Stimulated activated CD4-positive, alpha-beta T cell treated with anti-CD3 and anti-CD28 coated beads, Interleukin-15, amount 100 ng/mL, for 48 hours (primary cell): ENCODE data around the gene NFKBIB.

ENCODE experiments used
- DNase-seq, 2 donors: peaks; one replicate each; pipeline ENCODE4 v3.0.0-alpha.2; 2020; ENCODE audit warnings: low read depth in 2 of 2

NFKBIB gene

GRCh38 chr19:38904581-38905539 lies 5.1 kb downstream of the NFKBIB start:
- no peak for DNase-seq

GRCh38 chr19:38905620-38906019 lies 5.9 kb downstream of the NFKBIB start:
- no peak for DNase-seq

GRCh38 chr19:38907227-38907626 lies 7.5 kb downstream of the NFKBIB start:
- no peak for DNase-seq

- no peak for DNase-seq
These were observed 7.9 kb downstream of the NFKBIB start for GRCh38 chr19:38907670-38908069.

- DNase-seq = no peak
These were observed 9.1 kb downstream of the NFKBIB start for GRCh38 chr19:38908911-38909310.

- no peak for DNase-seq
These were observed 10.7 kb downstream of the NFKBIB start for GRCh38 chr19:38910488-38910887.

- no peak for DNase-seq
These were observed 11.7 kb downstream of the NFKBIB start for GRCh38 chr19:38911388-38912001.

- DNase-seq = no peak
These were observed 13.1 kb downstream of the NFKBIB start for GRCh38 chr19:38912600-38913514.

GRCh38 chr19:38913958-38914357 lies 14.2 kb downstream of the NFKBIB start:
- DNase-seq = no peak

- no peak for DNase-seq
These were observed 15.9 kb downstream of the NFKBIB start for GRCh38 chr19:38915329-38916321.

GRCh38 chr19:38917516-38917915 lies 17.7 kb downstream of the NFKBIB start:
- DNase-seq = no peak

GRCh38 chr19:38917921-38918491 lies 18.2 kb downstream of the NFKBIB start:
- no peak for DNase-seq

- no peak for DNase-seq
These were observed 18.8 kb downstream of the NFKBIB start for GRCh38 chr19:38918526-38918925.

GRCh38 chr19:38919837-38920601 lies 20.2 kb downstream of the NFKBIB start:
- DNase-seq = no peak

GRCh38 chr19:38920602-38921419 lies 21.0 kb downstream of the NFKBIB start:
- DNase-seq = no peak

GRCh38 chr19:38921420-38922274 lies 21.9 kb downstream of the NFKBIB start:
- no peak for DNase-seq

GRCh38 chr19:38922482-38922881 lies 22.7 kb downstream of the NFKBIB start:
- DNase-seq = no peak

GRCh38 chr19:38924388-38924787 lies 24.6 kb downstream of the NFKBIB start:
- no peak for DNase-seq
